ENCODE measurements around the gene ARID3B. TPM values are rescaled to one million over a fixed set of nuclear protein-coding genes. Genes with fewer than 3 reads are reported as not detected.
"Not testable (repeated sequence)": the region's sequence is repeated elsewhere in the genome, so short reads cannot be mapped to it uniquely, and the experiment has no call there.

Gene ARID3B
- total and polyA plus RNA-seq, 4 donors: 6.6 to 10.5 (median 10.2) TPM

- Histone ChIP-seq H3K27me3 (ENCODE audit: control insufficient read depth in 3 of 3, insufficient read depth in 3 of 3, low read length in 2 of 3) (no peaks in the 10 kb centered on the region), H3K4me3 (no peak overlapping the region), H3K27ac (ENCODE audit: low read depth in 1 of 2, low read length in 1 of 2) (no peak overlapping the region), H3K9me3 (ENCODE audit: control insufficient read depth in 4 of 4, insufficient read depth in 3 of 4, low read length in 3 of 4) (no peaks in the 10 kb centered on the region), H3K4me1 (ENCODE audit: control insufficient read depth in 5 of 5, insufficient read depth in 5 of 5, low read length in 5 of 5) (no peaks in the 10 kb centered on the region), H3K36me3 (ENCODE audit: control insufficient read depth in 4 of 4, insufficient read depth in 4 of 4, low read length in 4 of 4) (peaks cover 29 to 84% (median 57%) of the 10 kb centered on the region in 4 donors), H3K9ac (ENCODE audit: insufficient read depth in 1 of 2, low read length in 2 of 2) (no peak overlapping the region)
- no peak for DNase-seq
- ATAC-seq (ENCODE audit: insufficient read depth, low FRiP score): no peak
- no peak for TF ChIP-seq CTCF (IDR thresholded peaks at IDR 0.05; ENCODE audit: control extremely low read depth, extremely low read depth)
- WGBS, 2 donors: 45 to 61% methylated on average over 5 of the region's 5 CpGs
Measured at GRCh38 chr15:74628949-74629348, 87.9 kb downstream of the ARID3B start.

- H3K4me1 ChIP-seq (ENCODE audit: control insufficient read depth in 5 of 5, insufficient read depth in 5 of 5, low read length in 5 of 5); H3K4me3 ChIP-seq; H3K9me3 ChIP-seq (ENCODE audit: control insufficient read depth in 4 of 4, insufficient read depth in 3 of 4, low read length in 3 of 4); H3K27ac ChIP-seq (ENCODE audit: low read depth in 1 of 2, low read length in 1 of 2); H3K27me3 ChIP-seq (ENCODE audit: control insufficient read depth in 3 of 3, insufficient read depth in 3 of 3, low read length in 2 of 3); H3K9ac ChIP-seq (ENCODE audit: insufficient read depth in 1 of 2, low read length in 2 of 2); ATAC-seq (ENCODE audit: insufficient read depth, low FRiP score); DNase-seq: not testable (repeated sequence)
- peaks cover 25 to 79% (median 57%) of the 10 kb centered on the region in 4 donors for H3K36me3 ChIP-seq (ENCODE audit: control insufficient read depth in 4 of 4, insufficient read depth in 4 of 4, low read length in 4 of 4)
- WGBS, 2 donors: 86 to 90% methylated on average over 9 to 10 of the region's 10 CpGs
Measured at GRCh38 chr15:74629696-74630095, 88.7 kb downstream of the ARID3B start.

- Histone ChIP-seq H3K27me3 (ENCODE audit: control insufficient read depth in 3 of 3, insufficient read depth in 3 of 3, low read length in 2 of 3) (no peaks in the 10 kb centered on the region), H3K4me1 (ENCODE audit: control insufficient read depth in 5 of 5, insufficient read depth in 5 of 5, low read length in 5 of 5) (no peaks in the 10 kb centered on the region), H3K9ac (ENCODE audit: insufficient read depth in 1 of 2, low read length in 2 of 2) (no peak overlapping the region), H3K36me3 (ENCODE audit: control insufficient read depth in 4 of 4, insufficient read depth in 4 of 4, low read length in 4 of 4) (peaks cover 23 to 75% (median 57%) of the 10 kb centered on the region in 4 donors), H3K27ac (ENCODE audit: low read depth in 1 of 2, low read length in 1 of 2) (no peak overlapping the region), H3K4me3 (no peak overlapping the region), H3K9me3 (ENCODE audit: control insufficient read depth in 4 of 4, insufficient read depth in 3 of 4, low read length in 3 of 4) (no peaks in the 10 kb centered on the region)
- DNase-seq (no peak), ATAC-seq (ENCODE audit: insufficient read depth, low FRiP score) (no peak)
- WGBS, 2 donors: 84 to 89% methylated on average over 6 of the region's 6 CpGs
- TF ChIP-seq CTCF (IDR thresholded peaks at IDR 0.05; ENCODE audit: control extremely low read depth, extremely low read depth): no peak
Measured at GRCh38 chr15:74630284-74631086, 89.5 kb downstream of the ARID3B start.

GRCh38 chr15:74631087-74631385, 90.0 kb downstream of the ARID3B start:
- WGBS, 2 donors: 78 to 84% methylated on average over 3 of the region's 3 CpGs
- Histone ChIP-seq H3K4me3 (no peak overlapping the region), H3K4me1 (ENCODE audit: control insufficient read depth in 5 of 5, insufficient read depth in 5 of 5, low read length in 5 of 5) (peaks cover 0 to 3% (median 0%) of the 10 kb centered on the region in 5 donors), H3K27me3 (ENCODE audit: control insufficient read depth in 3 of 3, insufficient read depth in 3 of 3, low read length in 2 of 3) (no peaks in the 10 kb centered on the region), H3K27ac (ENCODE audit: low read depth in 1 of 2, low read length in 1 of 2) (no peak overlapping the region), H3K36me3 (ENCODE audit: control insufficient read depth in 4 of 4, insufficient read depth in 4 of 4, low read length in 4 of 4) (peaks cover 19 to 75% (median 60%) of the 10 kb centered on the region in 4 donors), H3K9ac (ENCODE audit: insufficient read depth in 1 of 2, low read length in 2 of 2) (no peak overlapping the region), H3K9me3 (ENCODE audit: control insufficient read depth in 4 of 4, insufficient read depth in 3 of 4, low read length in 3 of 4) (no peaks in the 10 kb centered on the region)
- ATAC-seq (ENCODE audit: insufficient read depth, low FRiP score): no peak
- TF ChIP-seq CTCF (IDR thresholded peaks at IDR 0.05; ENCODE audit: control extremely low read depth, extremely low read depth): no peak
- DNase-seq: no peak
